ENCODE data around the gene GPR37L1.
A peak's percentile ranks its signal among the peaks of the same experiment; 100 is the strongest.

The GPR37L1 gene

DNA sequence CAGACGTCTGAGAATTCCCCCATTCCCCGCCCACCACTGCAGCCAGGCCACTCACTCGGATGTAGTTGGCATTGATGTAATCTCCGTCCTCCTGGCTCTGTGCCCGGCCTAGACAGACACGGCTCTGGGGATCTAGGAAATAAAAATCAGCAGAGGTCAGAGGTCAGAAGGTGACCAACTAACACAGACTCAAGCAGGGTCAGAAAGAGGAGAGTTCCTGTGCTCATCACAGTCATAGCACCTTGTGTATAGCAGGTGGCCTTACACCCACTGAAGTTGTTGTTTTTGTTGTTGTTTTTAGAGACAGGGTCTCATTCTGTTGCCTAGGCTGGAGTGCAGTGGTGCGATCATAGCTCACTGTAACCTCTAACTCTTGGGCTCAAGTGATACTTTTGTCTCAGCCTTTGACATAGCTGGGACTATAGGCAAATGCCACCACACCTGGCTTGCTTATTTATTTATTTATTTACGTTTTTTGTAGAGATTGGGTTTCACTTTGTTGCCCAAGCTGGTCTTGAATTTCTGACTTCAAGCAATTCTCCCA lies 32.8 kb downstream of the GPR37L1 start:
- CTCF ChIA-PET: interaction anchor here (0.6 to 3.1 kb wide), 15 partner anchors 8 to 564 kb away, joined by 3 to 17 read pairs (median 7); partner anchors contain the start of genes ARL8A and LGR6
- TF ChIP-seq, protein P1, sequence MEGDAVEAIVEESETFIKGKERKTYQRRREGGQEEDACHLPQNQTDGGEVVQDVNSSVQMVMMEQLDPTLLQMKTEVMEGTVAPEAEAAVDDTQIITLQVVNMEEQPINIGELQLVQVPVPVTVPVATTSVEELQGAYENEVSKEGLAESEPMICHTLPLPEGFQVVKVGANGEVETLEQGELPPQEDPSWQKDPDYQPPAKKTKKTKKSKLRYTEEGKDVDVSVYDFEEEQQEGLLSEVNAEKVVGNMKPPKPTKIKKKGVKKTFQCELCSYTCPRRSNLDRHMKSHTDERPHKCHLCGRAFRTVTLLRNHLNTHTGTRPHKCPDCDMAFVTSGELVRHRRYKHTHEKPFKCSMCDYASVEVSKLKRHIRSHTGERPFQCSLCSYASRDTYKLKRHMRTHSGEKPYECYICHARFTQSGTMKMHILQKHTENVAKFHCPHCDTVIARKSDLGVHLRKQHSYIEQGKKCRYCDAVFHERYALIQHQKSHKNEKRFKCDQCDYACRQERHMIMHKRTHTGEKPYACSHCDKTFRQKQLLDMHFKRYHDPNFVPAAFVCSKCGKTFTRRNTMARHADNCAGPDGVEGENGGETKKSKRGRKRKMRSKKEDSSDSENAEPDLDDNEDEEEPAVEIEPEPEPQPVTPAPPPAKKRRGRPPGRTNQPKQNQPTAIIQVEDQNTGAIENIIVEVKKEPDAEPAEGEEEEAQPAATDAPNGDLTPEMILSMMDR (IDR thresholded peaks at IDR 0.05; ENCODE audit: control extremely low read depth, extremely low read depth, low read depth, missing control alignments): no peak
- no peak for DNase-seq (ENCODE audit: extremely low spot score)
- POLR2A ChIA-PET: no interaction called here

DNA sequence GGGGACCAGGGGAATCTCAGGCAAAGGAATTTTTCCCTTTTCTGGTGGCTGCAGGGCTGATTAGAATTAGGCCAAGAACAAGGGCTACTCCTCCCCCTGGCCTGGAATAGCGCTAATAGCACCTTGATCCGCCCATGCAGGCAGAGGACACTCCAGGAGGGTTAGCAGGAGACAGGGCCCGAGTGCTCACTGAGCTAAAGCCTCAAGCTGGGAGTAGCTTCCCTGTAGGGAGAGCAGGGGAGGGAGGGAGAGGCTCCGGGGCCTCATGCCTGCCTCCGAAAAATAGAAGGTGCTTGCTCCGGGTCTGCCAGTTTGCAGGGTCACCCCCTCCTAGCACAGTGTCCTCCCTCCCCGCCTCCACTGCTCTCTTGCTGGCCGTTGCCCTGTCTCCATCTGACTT lies 33.9 kb downstream of the GPR37L1 start:
- ChIA-PET POLR2A (interaction anchor here (0.5 kb wide), 1 partner anchor 1288 kb away, joined by 5 read pairs; no protein-coding TSS in a partner anchor), CTCF (interaction anchor here (2.7 to 3.1 kb wide), 2 partner anchors 10 to 33 kb away, joined by 15 to 17 read pairs; no protein-coding TSS in a partner anchor)
- DNase-seq (ENCODE audit: extremely low spot score): no peak
- TF ChIP-seq, protein P1 (IDR thresholded peaks at IDR 0.05; ENCODE audit: control extremely low read depth, extremely low read depth, low read depth, missing control alignments): no peak

DNA sequence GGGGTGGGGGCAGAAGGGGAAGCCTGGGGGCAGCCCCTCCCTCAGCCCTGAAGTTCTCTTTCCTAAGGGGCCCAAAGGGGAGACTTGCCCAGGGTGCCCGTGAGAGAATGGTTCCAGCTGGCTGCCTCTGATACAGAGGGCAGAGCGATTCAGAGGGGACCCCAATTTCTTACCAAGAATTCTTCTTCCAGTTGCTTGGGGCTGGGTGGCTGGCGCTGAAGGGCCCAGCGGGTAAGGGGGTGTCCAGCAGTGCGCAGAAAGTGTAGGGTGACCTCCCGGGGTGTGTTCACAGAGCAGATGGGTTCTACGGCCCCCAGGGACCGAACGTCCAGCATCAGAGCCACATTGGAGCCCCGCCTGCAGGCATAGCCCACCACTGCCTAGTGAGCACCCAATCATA lies 35.2 kb downstream of the GPR37L1 start:
- POLR2A ChIA-PET: no interaction called here
- DNase-seq (ENCODE audit: extremely low spot score): no peak
- TF ChIP-seq, protein P1 (IDR thresholded peaks at IDR 0.05; ENCODE audit: control extremely low read depth, extremely low read depth, low read depth, missing control alignments): no peak
- CTCF ChIA-PET: no interaction called here

DNA sequence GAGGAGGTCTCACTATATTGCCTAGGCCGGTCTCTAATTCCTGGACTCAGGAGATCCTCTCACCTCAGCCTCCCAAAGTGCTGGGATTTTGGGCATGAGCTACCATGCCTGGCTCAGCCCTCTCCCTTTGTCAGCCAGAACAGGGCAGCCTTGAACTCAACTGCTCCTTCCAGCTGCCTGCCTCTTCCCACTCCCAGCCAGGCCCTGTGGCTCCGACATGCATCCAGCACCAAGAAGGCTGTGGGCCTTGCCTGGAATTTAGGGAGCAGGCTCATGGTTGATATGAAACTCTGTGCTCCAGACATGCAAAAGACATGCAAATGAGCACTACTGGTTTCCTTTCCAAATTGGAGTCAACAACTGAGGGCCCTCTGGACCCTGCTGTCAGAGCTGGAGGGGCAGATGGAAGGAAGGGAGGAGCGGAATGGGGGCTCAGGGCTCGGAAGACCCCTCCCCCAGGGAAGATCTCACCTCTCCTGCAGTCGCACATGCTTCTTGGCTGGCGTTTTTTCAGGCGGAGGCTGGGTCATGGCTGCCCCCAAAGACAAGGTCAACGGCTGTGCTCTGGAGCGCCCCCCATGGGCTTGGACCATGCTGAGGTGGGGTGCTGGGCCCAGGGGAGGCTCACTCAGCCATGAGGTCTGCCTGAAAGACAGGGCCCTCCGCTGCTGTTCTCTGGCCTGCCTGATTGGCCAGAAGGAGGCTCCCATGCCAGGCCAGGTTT lies 36.3 kb downstream of the GPR37L1 start:
- DNase-seq (ENCODE audit: extremely low spot score): peak; percentile 54
- POLR2A ChIA-PET: no interaction called here
- CTCF ChIA-PET: interaction anchor here (0.9 to 3.3 kb wide), 5 partner anchors 8 to 159 kb away, joined by 3 to 15 read pairs (median 4); no protein-coding TSS in a partner anchor
- TF ChIP-seq, protein P1 (IDR thresholded peaks at IDR 0.05; ENCODE audit: control extremely low read depth, extremely low read depth, low read depth, missing control alignments): peak; percentile 64

DNA sequence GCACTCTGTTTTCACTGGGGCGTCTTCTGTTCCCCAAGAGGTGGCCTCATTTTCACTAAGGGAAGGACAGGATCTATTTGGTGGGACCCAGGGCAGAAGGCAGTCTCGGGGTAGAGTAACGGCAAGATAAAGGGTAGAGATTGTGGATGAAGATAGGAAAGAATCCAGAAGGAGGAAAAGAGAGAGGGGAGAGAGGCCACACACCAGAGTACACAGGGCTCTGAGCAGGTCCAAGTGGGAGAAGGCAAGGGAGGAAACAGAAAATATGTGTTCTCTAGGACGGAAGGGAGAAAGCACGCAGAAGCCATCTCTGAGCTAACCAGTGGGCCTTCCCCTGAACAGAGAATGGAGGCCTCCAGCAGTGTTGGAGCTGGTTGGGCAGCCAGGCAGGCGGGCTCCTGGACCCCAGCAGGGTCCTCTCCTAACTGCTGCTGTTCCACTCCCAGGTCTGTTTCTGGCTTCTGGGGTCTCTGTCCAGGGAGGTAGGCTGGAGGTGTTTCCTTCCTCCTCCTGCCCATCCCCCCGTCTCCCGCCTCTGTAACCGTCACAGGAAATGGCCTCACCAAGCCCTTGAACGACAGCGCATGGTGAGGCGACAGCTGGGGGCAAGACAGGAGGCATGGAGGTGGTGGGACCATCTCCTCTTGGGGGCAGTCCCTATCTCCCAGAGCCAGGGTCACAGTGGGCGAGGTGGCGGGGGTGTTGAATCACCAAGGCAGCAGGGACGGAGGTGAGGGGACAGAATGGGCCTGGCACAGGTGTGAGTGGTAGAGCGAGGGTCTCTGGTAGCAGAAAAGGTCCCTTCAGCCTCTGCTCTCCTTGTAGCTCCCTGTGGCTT lies 37.0 kb downstream of the GPR37L1 start:
- CTCF ChIA-PET: interaction anchor here (0.7 to 3.3 kb wide), 13 partner anchors 8 to 160 kb away, joined by 3 to 15 read pairs (median 4); no protein-coding TSS in a partner anchor
- peak; percentile 70 for DNase-seq (ENCODE audit: extremely low spot score)
- POLR2A ChIA-PET: interaction anchor here (1.1 kb wide), 1 partner anchor 14 kb away, joined by 3 read pairs; no protein-coding TSS in a partner anchor
- TF ChIP-seq, protein P1 (IDR thresholded peaks at IDR 0.05; ENCODE audit: control extremely low read depth, extremely low read depth, low read depth, missing control alignments): no peak

DNA sequence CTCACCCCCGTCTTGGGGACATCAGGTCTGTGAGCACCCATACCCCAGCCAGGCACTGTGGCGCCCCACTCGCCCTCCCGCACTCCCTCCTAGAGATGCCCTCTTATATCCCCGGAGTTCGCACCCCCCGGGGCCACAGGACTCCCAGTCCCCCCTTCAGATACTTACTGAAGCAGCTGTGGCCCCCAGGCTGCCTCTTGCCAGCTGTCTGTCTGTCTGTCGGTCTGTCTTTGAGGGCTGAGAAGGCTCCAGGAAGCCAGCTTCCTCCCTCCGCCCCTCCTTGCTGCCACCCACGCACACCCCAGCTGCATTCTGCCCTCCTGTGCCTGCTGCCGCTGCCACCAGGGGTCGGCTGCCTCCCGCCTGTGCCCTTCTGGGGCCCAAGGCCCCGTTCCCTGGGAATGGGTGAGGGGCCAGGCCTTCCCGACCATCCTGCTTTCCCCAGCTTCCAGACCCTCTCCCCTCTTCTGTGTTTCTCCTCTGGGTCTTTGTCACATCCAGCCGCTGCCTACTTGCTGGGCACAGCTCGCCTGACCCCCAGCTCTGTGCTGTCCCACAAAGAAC lies 37.7 kb downstream of the GPR37L1 start, which contains the start of gene PTPN7:
Gene PTPN7 (minus strand): TSS at position 226 of the 564 bp plus-strand sequence. CDS start 1,200 bp downstream, outside the sequence.
- ChIA-PET CTCF (interaction anchor here (0.7 to 3.3 kb wide), 13 partner anchors 9 to 161 kb away, joined by 3 to 15 read pairs (median 4); no protein-coding TSS in a partner anchor), POLR2A (interaction anchor here (0.6 to 1.1 kb wide), 2 partner anchors 10 to 15 kb away, joined by 3 to 4 read pairs; no protein-coding TSS in a partner anchor)
- peak; percentile 82 for DNase-seq (ENCODE audit: extremely low spot score)
- TF ChIP-seq, protein P1 (IDR thresholded peaks at IDR 0.05; ENCODE audit: control extremely low read depth, extremely low read depth, low read depth, missing control alignments): peak; percentile 73
